HG03139 (cell line): ENCODE results near the gene SLC16A3.
"Not testable (repeated sequence)": the region's sequence is repeated elsewhere in the genome, so short reads cannot be mapped to it uniquely, and the experiment has no call there.

ENCODE experiments used
- ATAC-seq: cut with Tn5 transposase; IDR thresholded peaks from one replicate; pipeline ENCODE4 v1.9.1; 2021; ENCODE audit not compliant: unreplicated experiment

The SLC16A3 gene

DNA sequence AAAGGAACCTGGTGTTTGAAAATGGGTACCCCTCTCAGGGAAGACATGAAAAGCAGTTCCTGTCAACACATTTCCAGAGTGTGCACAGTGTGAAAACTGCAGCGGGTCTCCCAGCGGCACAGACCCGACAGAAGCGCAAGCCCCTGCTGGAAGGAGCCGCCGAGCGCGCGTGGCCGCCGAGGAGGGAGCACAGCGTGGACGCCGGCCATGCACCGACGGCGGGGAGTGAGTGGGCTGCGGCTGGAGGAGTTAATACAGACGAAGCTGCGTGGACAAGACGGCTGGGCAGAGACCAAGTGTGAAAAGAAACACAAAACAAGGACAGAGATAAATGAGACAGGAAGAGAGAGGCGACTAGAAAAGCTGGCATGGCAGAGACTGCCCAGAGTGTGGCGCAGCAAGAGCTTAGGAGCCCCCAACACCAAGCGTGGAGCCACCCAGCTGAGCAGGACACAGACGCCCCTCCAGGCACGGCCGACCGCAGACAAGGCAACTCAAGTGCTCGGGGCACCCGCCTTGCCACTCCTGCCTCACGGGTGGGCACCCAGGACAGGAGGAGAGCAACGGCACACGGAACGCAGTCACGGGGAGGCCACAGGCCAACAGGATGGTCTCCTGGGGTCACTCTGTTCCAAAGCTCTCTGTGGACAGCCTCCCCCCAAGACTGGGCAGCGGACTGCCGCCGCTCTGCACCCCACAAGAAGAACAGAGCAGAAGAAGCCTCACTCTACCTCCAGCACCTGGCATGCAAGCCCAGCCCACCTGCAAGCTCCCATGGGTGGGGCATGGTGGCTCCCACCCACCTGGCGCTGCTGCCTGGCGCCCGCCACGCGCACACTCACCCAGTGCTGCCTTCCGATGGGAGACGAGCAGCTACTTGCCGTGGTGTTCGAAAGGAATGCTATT lies 16.5 kb downstream of the SLC16A3 start:
- no peak for ATAC-seq

DNA sequence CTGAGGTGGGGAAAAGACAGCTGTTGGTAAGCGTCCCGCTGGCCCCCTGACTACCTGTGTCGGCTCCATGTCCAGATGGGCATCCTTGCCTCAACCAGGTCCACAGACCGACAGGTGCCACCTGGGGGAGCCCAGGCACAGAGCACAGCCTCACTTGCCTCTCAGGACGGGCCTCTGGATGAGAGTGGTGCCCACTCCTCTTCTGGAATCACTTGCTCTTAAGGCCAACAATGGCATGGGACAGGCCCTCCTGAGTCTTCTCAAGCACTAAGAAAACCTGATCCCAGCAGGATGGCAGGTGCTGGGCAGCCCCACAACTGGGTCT lies 17.2 kb downstream of the SLC16A3 start:
- ATAC-seq = no peak

DNA sequence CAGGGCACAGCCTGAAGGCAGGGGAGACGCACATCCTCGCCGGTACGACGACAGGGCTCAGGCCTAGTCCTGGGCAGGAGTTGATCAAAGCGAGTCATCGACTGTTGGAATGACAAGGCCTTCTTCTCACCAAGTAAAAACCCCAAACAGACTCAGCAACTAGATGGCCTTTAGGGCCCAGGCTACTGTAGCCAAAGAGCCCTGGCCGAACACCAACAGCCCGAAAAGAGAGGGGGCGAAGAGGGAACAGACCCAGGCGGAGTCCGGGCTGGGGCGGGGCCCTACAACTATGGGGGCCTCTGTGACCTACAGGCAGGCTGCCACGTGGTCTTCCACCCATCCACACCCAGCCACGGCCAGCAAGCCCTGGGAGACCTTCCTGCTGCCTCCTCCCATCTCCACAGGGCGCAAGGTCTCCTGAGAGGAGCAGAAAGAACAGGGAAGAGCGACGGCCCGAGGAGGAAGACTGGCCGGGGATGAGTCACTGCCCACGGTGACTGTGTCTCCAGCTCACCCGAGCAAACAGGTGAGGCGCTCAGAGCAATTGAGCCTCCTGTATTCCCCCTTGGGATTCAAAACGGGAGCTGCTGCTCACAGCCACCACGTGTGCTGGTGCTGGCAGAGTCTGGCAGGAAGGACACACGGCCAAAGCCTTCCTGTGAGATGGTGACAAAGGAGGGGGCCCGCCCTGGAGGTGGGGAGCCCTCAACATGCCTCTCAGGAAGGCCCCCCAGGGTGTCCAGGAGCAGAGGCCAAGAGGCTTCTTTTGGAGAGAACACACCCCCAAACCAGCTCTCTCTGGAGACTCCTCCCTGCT lies 17.7 kb downstream of the SLC16A3 start:
- no peak for ATAC-seq

DNA sequence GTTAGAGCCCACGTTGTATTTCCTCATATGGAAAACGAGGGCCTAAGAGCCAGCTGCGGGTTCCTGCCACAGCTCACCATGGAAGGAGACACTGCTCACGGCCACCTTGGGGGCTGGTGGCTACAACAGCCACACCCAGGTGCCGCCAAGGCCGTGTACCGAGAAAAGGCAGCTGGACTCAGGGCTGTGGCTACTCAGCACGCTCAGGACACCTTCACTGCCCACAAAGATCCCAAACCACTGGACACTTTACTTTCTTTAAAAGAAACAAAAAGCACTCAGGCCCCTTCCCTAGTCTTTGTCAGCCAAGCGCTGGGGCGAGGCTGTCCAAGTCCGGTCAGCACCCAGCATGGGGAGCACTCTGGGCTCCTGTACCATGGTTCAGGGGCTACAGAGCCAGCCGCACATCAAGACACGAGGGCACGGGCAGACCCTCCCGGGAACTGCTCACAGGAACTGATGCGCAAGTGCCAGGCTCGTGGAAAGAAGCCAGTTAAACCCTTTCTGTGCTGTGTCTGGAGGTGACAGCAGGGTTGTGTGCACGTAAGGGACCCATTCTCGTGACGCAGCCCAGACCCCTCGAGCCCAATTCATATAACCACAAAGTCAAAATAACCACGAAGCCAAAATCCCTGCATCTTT lies 18.5 kb downstream of the SLC16A3 start:
- no peak for ATAC-seq

DNA sequence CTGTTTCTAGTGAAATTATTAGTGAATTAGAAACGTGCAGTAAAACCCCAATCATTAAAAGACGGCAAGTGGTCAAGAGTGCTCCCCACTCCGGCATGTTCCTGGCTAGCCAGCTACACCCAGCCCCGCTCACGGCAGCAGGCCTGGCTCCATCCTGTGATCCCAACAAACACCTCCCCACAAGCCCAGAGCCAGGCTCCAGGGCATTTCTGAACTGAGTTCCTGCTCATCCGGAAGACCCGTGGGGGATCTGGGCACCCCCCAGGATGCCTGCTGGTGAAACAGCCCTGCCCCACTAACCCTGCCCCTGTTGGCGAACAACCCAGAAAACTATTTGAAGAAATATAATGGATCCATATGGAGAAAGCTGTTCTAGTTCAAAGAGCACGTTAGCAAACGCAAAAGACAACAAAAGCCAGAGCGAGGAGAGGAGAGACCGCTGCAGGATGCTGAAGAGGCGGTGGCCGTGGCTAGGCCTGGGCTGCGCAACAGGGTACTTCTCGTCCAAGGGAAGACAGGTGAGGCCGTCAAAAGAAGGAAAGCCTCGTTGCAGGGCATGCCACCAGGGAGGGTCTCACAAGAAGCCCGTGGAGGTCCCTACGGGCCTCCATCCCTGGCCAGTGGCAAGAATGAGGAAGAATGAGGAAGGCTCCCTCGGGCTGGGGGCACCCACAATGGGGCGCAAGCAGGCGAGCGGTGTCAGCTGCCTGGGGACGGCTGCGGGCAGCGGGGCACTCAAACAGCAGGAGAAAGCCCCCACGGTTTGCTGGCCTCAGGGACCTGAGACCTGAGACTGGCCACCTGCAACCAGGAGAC lies 19.2 kb downstream of the SLC16A3 start:
- ATAC-seq = no peak

DNA sequence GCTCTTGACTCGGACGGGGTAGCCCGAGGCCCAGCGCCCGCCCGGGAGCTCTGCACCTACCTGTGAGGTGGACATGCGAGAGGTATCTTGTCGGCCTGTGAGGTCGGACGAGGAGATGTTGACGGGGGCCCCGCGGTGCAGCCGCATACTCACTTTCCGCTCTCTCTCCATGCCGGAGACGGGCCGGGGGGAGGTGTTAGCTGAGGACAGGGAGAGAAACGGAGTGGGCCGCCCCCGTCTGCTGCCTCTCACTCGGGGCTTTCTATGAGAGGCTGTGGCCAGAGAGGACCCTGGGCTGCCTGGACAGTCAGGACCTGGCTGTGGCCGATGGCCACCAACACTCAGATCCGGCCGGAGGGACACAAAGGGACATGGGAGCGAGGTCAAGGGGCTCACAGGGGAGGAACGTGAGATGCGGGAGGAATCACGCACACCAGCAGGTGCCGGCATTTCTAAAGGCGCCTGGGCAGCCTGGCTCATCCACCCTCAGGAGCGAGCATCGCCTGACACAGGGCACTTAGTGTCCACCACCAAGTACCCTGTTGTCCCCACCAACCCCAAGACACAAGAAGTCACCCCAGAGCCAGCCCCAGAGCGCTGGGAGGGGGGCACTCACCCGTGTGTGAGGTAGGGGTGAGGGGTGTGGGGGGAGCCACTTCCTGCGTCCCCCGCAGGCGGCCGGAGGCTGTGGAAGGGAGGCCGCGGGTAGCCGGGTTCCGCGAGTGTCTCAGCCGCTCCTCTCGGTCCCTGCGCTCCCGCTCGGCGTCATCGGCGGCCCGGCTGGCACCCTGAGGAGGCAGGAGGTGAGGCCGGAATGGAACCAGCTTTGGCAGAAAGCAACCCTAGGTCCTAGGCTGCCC lies 20.2 kb downstream of the SLC16A3 start:
- no peak for ATAC-seq

DNA sequence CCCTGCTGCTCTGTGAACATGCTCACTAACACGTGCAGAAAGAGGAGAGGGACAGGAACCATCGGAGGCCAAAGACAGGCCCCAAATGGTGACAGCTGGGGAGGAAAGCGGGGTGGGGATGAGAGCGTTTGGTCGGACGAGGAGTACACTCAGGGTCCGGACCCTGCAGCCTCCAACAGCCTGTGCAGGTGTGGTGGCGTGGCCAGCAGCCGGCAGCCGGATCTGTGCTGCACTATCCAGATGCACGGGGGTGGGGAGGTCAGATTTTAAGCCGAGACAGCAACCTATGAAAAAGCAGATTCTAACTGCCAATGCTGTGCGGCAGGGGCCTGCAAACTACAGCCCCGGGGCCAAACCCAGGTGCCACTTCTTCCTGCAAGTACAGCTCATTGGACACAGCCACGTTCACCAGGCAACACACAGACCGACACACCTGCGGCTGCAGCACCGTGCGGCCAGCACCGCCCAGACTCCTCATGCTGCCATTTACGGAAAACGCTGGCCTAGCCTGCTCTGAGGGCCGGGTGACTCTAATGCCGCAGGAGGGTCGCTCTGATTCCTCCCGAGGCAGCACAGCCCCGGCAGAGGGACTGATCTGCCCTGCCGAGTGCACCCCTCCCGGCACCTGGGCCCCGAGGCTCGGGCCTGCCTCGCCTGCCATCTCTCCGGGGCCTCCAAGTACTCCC lies 21.2 kb downstream of the SLC16A3 start:
- no peak for ATAC-seq

DNA sequence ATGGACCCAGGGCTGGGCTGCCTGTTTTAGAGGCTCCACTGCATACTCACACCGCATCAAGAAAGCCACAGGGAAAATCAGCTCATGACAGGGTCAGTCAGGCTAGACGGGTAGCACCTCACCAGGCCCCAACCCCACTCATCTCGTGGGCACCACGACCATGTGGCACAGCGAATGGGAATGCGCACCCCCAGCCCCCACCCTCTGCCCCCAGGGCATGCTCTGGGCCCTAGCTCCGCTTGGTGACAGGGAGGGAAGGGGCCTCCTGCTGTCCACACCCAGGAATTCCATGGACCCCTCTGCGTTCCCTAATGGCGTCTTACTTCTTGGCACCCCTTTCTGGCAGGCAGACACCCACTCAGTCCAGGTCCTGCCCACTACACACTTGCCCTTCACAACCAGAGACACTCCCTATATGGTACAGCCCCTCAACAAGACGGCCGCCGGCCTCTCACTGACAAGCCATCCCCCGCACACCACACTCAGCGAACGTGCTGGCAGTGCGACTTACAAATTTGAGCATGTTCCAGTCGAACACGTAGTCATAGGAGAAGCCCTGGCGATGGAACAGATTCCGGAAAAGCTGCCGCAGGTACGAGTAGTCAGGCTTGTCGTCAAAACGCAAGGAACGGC lies 22.1 kb downstream of the SLC16A3 start:
- no peak for ATAC-seq

DNA sequence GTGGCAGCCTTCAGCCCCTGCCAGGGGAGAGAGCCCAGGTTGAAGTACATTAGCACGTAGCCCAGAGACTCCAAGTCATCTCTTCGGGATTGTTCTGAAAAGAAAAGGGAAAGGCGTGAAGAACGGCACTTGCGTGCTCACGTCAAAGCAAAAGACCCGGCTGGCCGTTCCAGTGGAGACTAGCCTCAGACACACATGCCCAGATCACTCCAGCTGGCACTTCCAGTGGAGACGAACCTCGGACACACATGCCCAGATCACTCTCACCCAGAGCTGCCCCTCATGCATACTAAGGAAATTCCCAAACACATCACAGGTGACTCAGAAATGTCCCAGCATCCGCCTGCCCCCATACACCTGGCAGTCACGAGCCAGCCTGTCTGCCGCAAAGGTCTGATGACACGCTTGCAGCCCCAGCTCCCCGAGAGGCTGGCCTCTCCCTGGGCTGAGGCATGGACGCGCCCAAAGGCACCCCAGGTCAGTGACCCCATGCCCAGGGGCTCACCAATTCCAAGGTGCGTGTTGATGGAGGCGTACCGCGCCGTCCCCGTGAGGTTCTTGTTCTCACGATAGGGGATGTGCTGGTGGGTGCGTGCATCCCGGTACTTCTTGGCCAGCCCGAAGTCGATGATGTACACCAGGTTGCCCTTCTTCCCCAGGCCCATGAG lies 23.8 kb downstream of the SLC16A3 start:
- no peak for ATAC-seq

DNA sequence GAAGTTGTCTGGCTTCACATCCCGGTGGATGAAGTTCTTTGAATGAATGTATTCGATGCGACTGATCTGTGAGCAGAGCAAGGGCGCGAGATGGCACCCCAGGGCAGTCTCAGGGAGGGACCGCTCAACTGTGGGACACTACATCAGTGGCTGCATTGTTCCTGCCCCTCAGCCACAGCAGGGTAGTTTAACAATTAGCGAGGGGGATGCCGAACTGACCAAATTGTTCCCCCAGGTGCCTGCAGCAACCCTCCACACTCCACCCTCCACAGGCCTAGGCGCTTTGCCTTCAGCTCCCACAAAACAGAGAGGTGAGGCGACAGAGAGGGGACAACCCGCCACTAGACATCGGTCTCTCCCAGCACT lies 24.3 kb downstream of the SLC16A3 start:
- no peak for ATAC-seq

DNA sequence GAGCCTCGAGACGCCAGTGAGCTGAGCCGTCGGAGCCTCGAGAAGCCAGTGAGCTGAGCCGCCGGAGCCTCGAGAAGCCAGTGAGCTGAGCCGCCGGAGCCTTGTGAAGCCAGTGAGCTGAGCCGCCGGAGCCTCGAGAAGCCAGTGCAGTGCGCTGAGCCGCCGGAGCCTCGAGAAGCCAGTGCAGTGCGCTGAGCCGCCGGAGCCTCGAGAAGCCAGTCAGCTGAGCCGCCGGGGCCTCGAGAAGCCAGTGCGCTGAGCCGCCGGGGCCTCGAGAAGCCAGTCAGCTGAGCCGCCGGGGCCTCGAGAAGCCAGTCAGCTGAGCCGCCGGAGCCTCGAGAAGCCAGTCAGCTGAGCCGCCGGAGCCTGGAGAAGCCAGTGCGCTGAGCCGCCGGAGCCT lies 25.3 kb downstream of the SLC16A3 start:
- ATAC-seq = not testable (repeated sequence)

DNA sequence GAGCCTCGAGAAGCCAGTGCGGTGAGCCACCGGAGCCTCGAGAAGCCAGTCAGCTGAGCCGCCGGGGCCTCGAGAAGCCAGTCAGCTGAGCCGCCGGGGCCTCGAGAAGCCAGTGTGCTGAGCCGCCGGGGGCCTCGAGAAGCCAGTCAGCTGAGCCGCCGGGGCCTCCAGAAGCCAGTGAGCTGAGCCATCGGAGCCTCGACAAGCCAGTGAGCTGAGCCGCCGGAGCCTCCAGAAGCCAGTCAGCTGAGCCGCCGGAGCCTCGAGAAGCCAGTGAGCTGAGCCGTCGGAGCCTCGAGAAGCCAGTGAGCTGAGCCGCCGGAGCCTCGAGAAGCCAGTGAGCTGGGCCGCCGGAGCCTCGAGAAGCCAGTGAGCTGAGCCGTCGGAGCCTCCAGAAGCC lies 25.9 kb downstream of the SLC16A3 start:
- ATAC-seq = not testable (repeated sequence)

DNA sequence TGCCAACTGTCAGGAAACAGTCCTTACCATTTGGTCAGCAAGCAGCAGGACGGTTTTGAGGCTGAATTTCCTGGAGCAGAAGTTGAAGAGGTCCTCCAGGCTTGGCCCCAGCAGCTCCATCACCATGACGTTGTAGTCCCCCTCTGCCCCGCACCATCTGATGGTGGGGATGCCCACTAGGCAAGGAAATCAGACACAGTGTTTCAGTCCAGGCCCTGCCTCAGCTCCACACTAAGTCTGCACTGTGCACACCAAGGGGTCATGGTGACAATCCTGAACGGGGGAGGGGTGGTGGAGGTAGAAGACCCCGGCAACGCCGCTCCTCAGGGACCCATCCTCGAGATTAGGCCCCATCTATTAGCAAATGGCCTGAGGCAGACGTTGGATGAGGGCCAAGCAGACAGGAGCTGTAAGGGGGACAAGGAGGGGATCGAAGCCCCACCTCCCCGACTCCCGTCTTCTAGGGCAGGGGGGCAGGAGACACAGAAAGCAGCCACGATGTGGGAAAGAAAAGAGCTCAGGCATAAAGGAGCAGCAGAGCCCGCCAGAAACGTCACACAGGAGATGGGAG lies 26.6 kb downstream of the SLC16A3 start:
- ATAC-seq = no peak

DNA sequence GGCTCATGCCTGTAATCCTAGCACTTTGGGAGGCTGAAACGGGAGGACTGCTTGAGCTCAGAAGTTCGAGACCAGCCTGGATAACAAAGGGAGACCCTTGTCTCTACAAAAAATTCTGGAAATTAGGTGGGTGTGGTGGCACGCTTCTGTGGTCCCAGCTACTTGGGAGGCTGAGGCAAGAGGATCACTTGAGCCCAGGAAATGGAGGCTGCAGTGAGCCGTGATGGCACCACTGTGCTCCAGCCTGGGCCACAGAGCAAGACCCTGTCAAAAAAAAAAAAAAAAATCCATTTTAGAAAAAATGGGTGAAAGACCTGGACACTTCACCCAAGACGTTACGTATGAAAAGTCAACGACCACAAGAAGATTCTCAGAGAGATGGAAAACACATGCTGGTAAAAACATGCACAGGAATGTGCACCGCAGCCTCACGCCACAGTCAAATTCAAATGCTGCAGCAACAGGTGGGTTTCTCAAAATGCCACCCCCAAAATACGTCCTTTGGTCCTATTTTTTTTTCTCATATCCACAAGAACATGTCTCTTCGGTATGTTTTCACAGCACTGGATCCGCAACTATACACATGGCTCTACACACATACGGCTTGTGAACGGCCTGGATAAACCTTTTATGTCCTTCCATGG lies 27.5 kb downstream of the SLC16A3 start:
- no peak for ATAC-seq

DNA sequence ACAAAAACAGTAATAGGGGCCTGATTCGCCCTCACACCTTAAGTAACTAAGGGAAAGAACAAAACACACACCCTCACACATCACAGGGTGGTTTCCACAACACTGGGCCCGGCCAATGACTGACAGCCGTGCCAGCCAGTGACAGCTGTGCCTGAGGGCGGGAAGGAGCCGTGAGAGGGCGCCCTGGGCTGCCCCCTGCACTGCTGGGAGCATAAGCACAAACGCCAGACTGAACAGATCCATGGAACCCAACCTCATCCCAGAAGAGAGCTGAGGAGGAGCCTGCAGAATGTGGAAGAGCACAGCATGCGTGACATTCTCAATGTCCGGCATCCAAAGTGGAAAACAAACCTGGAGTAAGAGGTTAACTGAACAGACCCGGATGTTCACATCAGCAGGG lies 28.6 kb downstream of the SLC16A3 start:
- ATAC-seq = no peak

DNA sequence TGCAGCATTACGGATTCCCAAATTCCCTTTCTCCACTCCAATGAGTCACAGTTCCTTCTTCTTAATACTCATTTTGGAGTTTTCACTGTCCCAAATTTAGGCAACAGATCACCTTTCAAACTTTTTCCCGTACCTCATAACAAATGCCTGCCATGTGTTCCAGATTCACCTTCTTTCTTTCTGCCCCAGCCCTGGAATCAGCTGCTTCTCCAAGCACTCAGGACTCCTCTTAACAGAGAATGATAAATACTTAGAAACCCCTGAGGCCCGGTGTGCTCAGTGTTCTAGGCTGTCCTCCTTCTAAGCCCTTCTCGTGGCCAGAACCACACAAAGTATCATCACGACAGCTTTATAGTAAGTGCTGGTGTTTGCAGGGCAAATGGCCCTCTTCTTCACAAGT lies 29.7 kb downstream of the SLC16A3 start:
- no peak for ATAC-seq
